ENCODE results near the gene ESYT2.

ESYT2 gene

DNA sequence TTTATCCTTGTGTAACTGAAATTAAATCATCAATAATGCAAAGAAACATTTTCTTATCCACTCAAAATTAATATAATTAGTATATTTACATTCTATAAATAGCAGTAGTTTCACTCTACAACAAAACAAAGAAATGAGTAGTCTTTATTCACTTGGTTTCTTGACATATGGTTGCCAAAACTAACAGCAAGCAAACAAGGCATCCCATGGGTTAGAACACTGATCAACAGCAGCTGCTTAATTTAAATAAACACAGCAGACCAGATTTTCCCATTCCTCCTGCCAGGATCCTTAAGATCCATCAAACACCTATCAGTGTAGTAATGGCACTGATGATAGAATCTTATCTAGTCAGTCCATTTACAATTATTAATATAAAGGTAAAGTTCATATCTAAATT is 146.9 kb downstream of the ESYT2 start:
- no peak for DNase-seq

All from bone marrow (tissue), 2 donors.